ENCODE data around the gene CCL1.

DNA sequence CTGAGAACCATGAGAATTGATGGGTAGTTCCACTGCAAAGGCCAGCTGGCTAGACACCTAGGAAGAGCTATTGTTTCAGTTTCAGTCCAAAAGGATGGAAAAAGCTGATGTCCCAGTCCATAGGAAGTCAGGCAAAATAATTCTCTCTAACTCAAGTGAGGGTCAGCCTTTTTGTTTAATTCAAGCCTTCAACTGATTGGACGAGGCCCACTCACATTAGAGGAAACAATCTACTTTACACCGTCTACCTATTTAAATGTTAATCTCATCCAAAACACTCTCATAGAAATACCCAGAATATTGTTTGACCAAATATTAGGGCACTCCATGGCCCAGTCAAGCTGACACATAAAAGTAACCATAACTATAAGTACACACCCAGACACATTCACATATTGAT is 21.1 kb downstream of the CCL1 start:
- TF ChIP-seq, protein P1, sequence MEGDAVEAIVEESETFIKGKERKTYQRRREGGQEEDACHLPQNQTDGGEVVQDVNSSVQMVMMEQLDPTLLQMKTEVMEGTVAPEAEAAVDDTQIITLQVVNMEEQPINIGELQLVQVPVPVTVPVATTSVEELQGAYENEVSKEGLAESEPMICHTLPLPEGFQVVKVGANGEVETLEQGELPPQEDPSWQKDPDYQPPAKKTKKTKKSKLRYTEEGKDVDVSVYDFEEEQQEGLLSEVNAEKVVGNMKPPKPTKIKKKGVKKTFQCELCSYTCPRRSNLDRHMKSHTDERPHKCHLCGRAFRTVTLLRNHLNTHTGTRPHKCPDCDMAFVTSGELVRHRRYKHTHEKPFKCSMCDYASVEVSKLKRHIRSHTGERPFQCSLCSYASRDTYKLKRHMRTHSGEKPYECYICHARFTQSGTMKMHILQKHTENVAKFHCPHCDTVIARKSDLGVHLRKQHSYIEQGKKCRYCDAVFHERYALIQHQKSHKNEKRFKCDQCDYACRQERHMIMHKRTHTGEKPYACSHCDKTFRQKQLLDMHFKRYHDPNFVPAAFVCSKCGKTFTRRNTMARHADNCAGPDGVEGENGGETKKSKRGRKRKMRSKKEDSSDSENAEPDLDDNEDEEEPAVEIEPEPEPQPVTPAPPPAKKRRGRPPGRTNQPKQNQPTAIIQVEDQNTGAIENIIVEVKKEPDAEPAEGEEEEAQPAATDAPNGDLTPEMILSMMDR (IDR thresholded peaks at IDR 0.05): no peak
- no peak for TF ChIP-seq POLR2A (IDR thresholded peaks at IDR 0.05)

Data from tibial nerve (tissue), 3 donors.